Endothelial cell of umbilical vein (primary cell): Measurements from ENCODE around the gene FUZ. TPM values are rescaled to one million over a fixed set of nuclear protein-coding genes. Genes with fewer than 3 reads are reported as not detected.

Experiments used
- BruUV-seq: library from RNA; stranded (reverse); fragments of 400-500 nt; replicated peaks from 2 replicates; lab custom pipeline; 2021; lab: Mats Ljungman, UMichigan
- CTCF ChIA-PET: fragments of 300-600, 350-600 bp; sonication (Branson Sonifier 250); formaldehyde crosslinking; loops from one replicate; lab custom pipeline; 2021; ENCODE audit warnings: antibody characterized with exemption, inconsistent platforms; lab: Charles Lee
- POLR2A ChIA-PET: fragments of 300-600, 350-600 bp; sonication (Branson Sonifier 250); formaldehyde crosslinking; loops from one replicate; lab custom pipeline; 2021; ENCODE audit warnings: antibody characterized with exemption, inconsistent platforms; lab: Charles Lee
- DNase-seq: peaks from one replicate; pipeline ENCODE4 v3.0.0-alpha.2; 2011; ENCODE audit warnings: low read depth, low spot score
- FAIRE-seq: peaks from 2 replicates; lab custom pipeline; 2011; peaks lifted over from hg19 to GRCh38; lab: Jason Lieb, UNC
- H2AFZ ChIP-seq: 2 replicates; pipeline ENCODE4 v1.6.0; 2012; ENCODE audit warnings: low read depth, low read length, control low read depth, inconsistent platforms
- H3K27ac ChIP-seq: 2 replicates; pipeline ENCODE4 v1.5.1; 2011; ENCODE audit warnings: low read depth, mild to moderate bottlenecking, control low read depth, low read length, moderate library complexity; ENCODE audit not compliant: insufficient read depth
- H3K27me3 ChIP-seq, 2 experiments: 2 replicates each; pipeline versions ENCODE4 v1.6.0 to v1.6.1; 2011; ENCODE audit warnings: low read length in 2 of 2, mixed read lengths in 1 of 2; ENCODE audit not compliant: control insufficient read depth in 2 of 2, insufficient read depth in 2 of 2
- H3K36me3 ChIP-seq, 2 experiments: 2 replicates in 1 of 2; 3 replicates in 1 of 2; pipeline ENCODE4 v1.5.1; 2011; ENCODE audit warnings: low read length in 2 of 2, mild to moderate bottlenecking in 1 of 2, moderate library complexity in 1 of 2; ENCODE audit not compliant: control insufficient read depth in 2 of 2, insufficient read depth in 2 of 2; ENCODE audit errors: extremely low read depth in 1 of 2
- H3K4me1 ChIP-seq: 3 replicates; pipeline ENCODE4 v1.5.1; 2011; ENCODE audit warnings: mild to moderate bottlenecking, low read length; ENCODE audit not compliant: control insufficient read depth, insufficient read depth; ENCODE audit errors: extremely low read depth
- H3K4me2 ChIP-seq: 2 replicates; pipeline ENCODE4 v1.6.1; 2011; ENCODE audit warnings: low read length, control low read depth, mixed read lengths; ENCODE audit not compliant: insufficient read depth
- H3K4me3 ChIP-seq, 3 experiments: fragments of 200-600 bp in 1 of 3; sonication (generic), shearing (Covaris generic) in 1 of 3; replicated peaks in 1 of 3; 2 replicates each; pipeline ENCODE4 v1.5.1; 2011 to 2016; ENCODE audit warnings: control low read depth in 3 of 3, low read length in 3 of 3, mild to moderate bottlenecking in 2 of 3, inconsistent platforms in 1 of 3, low read depth in 1 of 3, moderate library complexity in 1 of 3; ENCODE audit not compliant: insufficient read depth in 1 of 3
- H3K79me2 ChIP-seq: 2 replicates; pipeline ENCODE4 v1.6.0; 2012; ENCODE audit warnings: low read length, inconsistent platforms; ENCODE audit not compliant: control insufficient read depth, insufficient read depth
- H3K9ac ChIP-seq: replicated peaks from 2 replicates; pipeline ENCODE3; 2011; ENCODE audit warnings: low read length, control low read depth; ENCODE audit not compliant: insufficient read depth; ENCODE audit errors: extremely low read depth
- H3K9me1 ChIP-seq: replicated peaks from 3 replicates; pipeline ENCODE4 v1.6.0; 2011; ENCODE audit warnings: mild to moderate bottlenecking, low read length; ENCODE audit not compliant: control insufficient read depth, insufficient read depth; ENCODE audit errors: extremely low read depth
- H3K9me3 ChIP-seq: replicated peaks from 2 replicates; pipeline ENCODE4 v1.5.1; 2012; ENCODE audit warnings: low read length, inconsistent platforms; ENCODE audit not compliant: control insufficient read depth, insufficient read depth
- H4K20me1 ChIP-seq: replicated peaks from 2 replicates; pipeline ENCODE3; 2011; ENCODE audit warnings: mild to moderate bottlenecking, low read length; ENCODE audit not compliant: control insufficient read depth, insufficient read depth; ENCODE audit errors: extremely low read depth
- CTCF ChIP-seq, 2 donors: IDR thresholded peaks; 1 replicate in 1 of 2; 2 replicates in 1 of 2; pipeline ENCODE4 v1.5.1; 2011; ENCODE audit warnings: low read length in 2 of 2, mild to moderate bottlenecking in 2 of 2, moderate library complexity in 2 of 2, control low read depth in 1 of 2, inconsistent platforms in 1 of 2, low read depth in 1 of 2; ENCODE audit not compliant: insufficient read depth in 1 of 2; ENCODE audit errors: extremely low read depth in 1 of 2
- EZH2 ChIP-seq: IDR thresholded peaks from 2 replicates; pipeline ENCODE4 v1.6.1; 2012; ENCODE audit warnings: borderline replicate concordance, low read depth, mild to moderate bottlenecking, moderate library complexity, low read length, inconsistent platforms; ENCODE audit not compliant: severe bottlenecking
- FOS ChIP-seq: IDR thresholded peaks from 2 replicates; pipeline ENCODE4 v1.6.1; 2011; ENCODE audit warnings: mild to moderate bottlenecking, low read length, moderate library complexity, borderline replicate concordance; ENCODE audit not compliant: insufficient read depth
- GATA2 ChIP-seq: IDR thresholded peaks from 2 replicates; pipeline ENCODE4 v1.7.0; 2011; ENCODE audit warnings: low read depth, mild to moderate bottlenecking, moderate library complexity, mixed read lengths, low read length; ENCODE audit not compliant: insufficient read length, insufficient read depth
- JUN ChIP-seq: IDR thresholded peaks from 2 replicates; pipeline ENCODE4 v1.6.1; 2011; ENCODE audit warnings: borderline replicate concordance, low read depth; ENCODE audit not compliant: insufficient read length, insufficient read depth
- MYC ChIP-seq: IDR thresholded peaks from one replicate; pipeline ENCODE4 v1.6.1; 2011; ENCODE audit warnings: mild to moderate bottlenecking, low read depth, low read length
- POLR2A ChIP-seq: IDR thresholded peaks from 2 replicates; pipeline ENCODE4 v1.6.1; 2012; ENCODE audit warnings: low read depth, mild to moderate bottlenecking, control low read depth, low read length
- POLR2AphosphoS5 ChIP-seq: IDR thresholded peaks from 2 replicates; pipeline ENCODE4 v1.6.1; 2012; ENCODE audit warnings: low read depth, mild to moderate bottlenecking, control low read depth, low read length, moderate library complexity; ENCODE audit not compliant: insufficient read depth
- dilution Hi-C: fragments of 300-500 bp; cut with MboI; formaldehyde crosslinking; loops from one replicate; pipeline ENCODE4 v1.15.0; 2019; ENCODE audit warnings: low sequenced_read_pairs; ENCODE audit not compliant: extremely low pct_ligation_motif_present
- intact Hi-C: fragments of 100-400 bp; cut with micrococcal nuclease; formaldehyde crosslinking; loops from one replicate; pipeline ENCODE4 v1.10.0; 2022
- polyA plus RNA-seq, 4 experiments: library from polyadenylated mRNA; depleted of rRNA in 3 of 4; stranded (reverse) in 3 of 4; unstranded in 1 of 4; fragments of >200 nt; gene quantifications; 2 replicates each; pipeline versions ENCODE4 v1.2.1 to v1.2.3, GENCODE V29; 2011 to 2012; ENCODE audit warnings: missing spikeins in 1 of 4
- total RNA-seq: library from RNA; stranded (reverse); gene quantifications from 2 replicates; pipeline ENCODE4 v1.2.3, GENCODE V29; 2021
- TF ChIP-seq, protein P1 (sequence below): IDR thresholded peaks from 2 replicates; pipeline ENCODE4 v1.6.1; 2011; ENCODE audit not compliant: insufficient read depth, insufficient read length

The FUZ gene
- total and polyA plus RNA-seq, 2 donors (not counting 3 experiments of a cell fraction or from before 2014, with no cell fraction given) = 12.3 to 14.0 TPM

DNA sequence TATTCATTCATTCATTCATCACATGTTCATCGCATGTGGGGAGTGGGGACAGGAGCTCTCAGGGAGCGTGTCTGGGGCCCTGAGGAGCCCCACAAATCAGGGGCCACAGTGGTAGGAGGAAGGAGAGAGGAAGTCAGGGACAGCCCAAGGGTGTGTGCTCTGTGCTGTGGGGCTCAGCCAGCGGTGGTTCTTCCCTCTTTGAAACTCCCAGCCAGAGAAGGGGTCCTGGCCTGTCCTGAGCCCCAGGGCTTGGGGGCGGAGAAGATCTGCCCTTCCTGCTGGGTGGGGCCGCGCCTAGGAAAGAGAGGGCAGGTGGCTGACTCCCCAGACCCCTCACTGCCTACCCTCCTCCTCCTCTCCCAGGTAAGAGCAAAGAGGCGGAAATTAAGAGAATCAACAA, 31.7 kb downstream of the FUZ start:
- intact Hi-C loops = no loop called here
- ChIA-PET POLR2A (no interaction called here), CTCF (no interaction called here)
- dilution Hi-C loops = no loop called here
- Histone ChIP-seq H3K4me1 (no peaks in the 10 kb centered on the region), H3K4me3 (no peak overlapping the region), H3K9ac (no peak overlapping the region), H2AFZ (no peak overlapping the region), H3K36me3 (peaks cover 0 to 9% of the 10 kb centered on the region in 2 experiments), H3K4me2 (no peak overlapping the region), H3K9me3 (no peaks in the 10 kb centered on the region), H3K27me3 (no peaks in the 10 kb centered on the region), H4K20me1 (no peaks in the 10 kb centered on the region), H3K9me1 (no peaks in the 10 kb centered on the region), H3K79me2 (peaks cover under 1% of the 10 kb centered on the region), H3K27ac (no peak overlapping the region)
- BruUV-seq = no TSS peak
- TF ChIP-seq POLR2A (no peak), FOS (no peak), JUN (no peak), MYC (no peak), POLR2AphosphoS5 (no peak), GATA2 (no peak), CTCF (IDR thresholded peaks at IDR 0.05; ENCODE audit: extremely low read depth in 1 of 2, insufficient read depth in 1 of 2, low read depth in 1 of 2, low read length in 2 of 2) (no peak), EZH2 (no peak)
- TF ChIP-seq, protein P1, sequence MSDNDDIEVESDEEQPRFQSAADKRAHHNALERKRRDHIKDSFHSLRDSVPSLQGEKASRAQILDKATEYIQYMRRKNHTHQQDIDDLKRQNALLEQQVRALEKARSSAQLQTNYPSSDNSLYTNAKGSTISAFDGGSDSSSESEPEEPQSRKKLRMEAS = no peak
- DNase-seq (no peak), FAIRE-seq (no peak)
